ENCODE results near the gene ELL. TPM values are rescaled to one million over a fixed set of nuclear protein-coding genes. Genes with fewer than 3 reads are reported as not detected.
"Not testable (repeated sequence)": the region's sequence is repeated elsewhere in the genome, so short reads cannot be mapped to it uniquely, and the experiment has no call there.

The ELL gene
- total and polyA plus RNA-seq, 4 experiments from 2014 or later, result 6.5 to 35.9 (median 25.8) TPM

DNA sequence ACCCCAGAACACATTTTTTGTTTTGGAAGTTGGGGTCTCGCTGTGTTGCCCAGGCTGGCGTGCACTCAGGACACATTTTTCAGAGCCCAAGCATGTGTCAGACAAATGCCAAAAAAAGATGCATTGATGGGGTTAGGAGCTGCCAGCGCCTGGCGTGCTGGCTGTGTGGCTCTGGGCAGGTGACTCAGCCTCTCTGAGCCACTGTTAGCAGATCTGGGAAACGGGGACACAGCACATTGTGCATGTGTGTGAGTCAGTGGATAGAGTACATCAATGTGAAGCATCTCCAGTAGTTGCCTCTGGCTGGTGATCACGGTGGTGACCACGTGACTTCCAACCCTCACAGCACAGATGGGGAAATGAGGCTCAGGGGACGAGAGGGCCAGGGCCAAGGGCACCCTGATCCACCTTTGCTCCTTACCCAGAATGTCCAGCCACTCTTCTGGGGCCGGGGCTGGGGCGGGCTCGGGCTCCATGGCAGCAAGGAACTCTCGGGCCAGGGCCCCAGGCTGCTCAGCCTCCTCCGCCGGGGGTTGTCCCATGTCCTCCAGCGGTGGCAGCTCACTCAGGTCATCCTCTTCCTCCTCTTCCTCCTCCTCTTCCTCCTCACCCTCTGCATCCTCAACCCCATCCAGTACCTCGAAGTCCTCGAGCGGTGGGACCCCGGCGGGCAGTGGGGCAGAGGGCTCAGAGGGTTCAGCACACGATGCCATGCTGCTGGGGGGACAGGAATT lies 19.6 kb upstream of the ELL start:
- H3K4me1 Mint-ChIP-seq, result peaks cover 8 to 35% (median 23%) of the 10 kb centered on the region in 4 donors
- intact Hi-C loops (cut with micrococcal nuclease), result loop anchor here (5.0 kb wide), 1 partner anchor 96 kb away; the partner anchor contains the start of gene KLHL26
- peaks cover 8 to 37% of the 10 kb centered on the region in 2 donors for H3K36me3 Mint-ChIP-seq
- CTCF ChIA-PET (ENCODE audit: partially characterized antibody), result interaction anchor here (0.9 to 1.6 kb wide), 2 partner anchors 15 to 307 kb away, joined by 3 to 6 read pairs; no protein-coding TSS in a partner anchor
- no peak for DNase-seq
- Histone ChIP-seq H3K27me3 (ENCODE audit: insufficient read depth, low read length) (no peaks in the 10 kb centered on the region), H3K9me3 (ENCODE audit: control insufficient read depth in 1 of 2, low read length in 2 of 2) (no peaks in the 10 kb centered on the region), H3K4me3 (ENCODE audit: low read length in 2 of 2) (no peak overlapping the region), H3K4me1 (ENCODE audit: insufficient read depth, low read length) (peaks cover 25% of the 10 kb centered on the region), H3K27ac (ENCODE audit: low read depth, low read length) (no peak overlapping the region), H3K36me3 (ENCODE audit: insufficient read depth, low read length) (peaks cover 34% of the 10 kb centered on the region)
- no peaks in the 10 kb centered on the region for H3K9me3 Mint-ChIP-seq
- no peaks in the 10 kb centered on the region for H3K27me3 Mint-ChIP-seq
- peak overlapping the region; percentile 5 to 88 (median 48) for H3K4me3 Mint-ChIP-seq
- H3K27ac Mint-ChIP-seq, result peak overlapping the region; percentile 42 to 95 (median 92)
- POLR2A ChIA-PET (ENCODE audit: partially characterized antibody), result interaction anchor here (1.4 to 1.8 kb wide), 5 partner anchors 16 to 48 kb away, joined by 5 to 18 read pairs (median 6); partner anchors contain the start of genes KXD1, REX1BD and UBA52

DNA sequence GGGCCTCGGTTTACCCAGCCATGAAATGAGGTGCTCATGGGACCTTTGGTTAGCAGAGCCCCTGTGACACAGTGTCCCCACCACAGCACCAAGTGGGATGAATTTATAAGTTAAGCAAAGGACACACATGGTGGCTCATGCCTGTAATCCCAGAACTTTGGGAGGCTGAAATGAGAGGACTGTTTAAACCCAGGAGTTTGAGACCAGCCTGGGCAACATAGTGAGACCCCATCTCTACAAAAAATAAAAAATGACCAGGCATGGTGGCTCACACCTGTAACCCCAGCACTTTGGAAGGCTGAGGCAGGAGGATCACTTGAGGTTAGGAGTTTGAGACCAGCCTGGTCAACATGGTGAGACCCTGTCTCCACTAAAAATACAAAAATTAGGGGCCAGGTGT lies 18.3 kb upstream of the ELL start:
- Mint-ChIP-seq H3K36me3 (peaks cover 12 to 41% of the 10 kb centered on the region in 2 donors), H3K27ac (peak overlapping the region in 2 of 7 donors; percentile 8 to 37), H3K4me3 (peak overlapping the region in 1 of 8 donors; percentile 9), H3K4me1 (peaks cover 8 to 35% (median 23%) of the 10 kb centered on the region in 4 donors)
- not testable (repeated sequence) for H3K27me3 Mint-ChIP-seq; H3K27me3 ChIP-seq (ENCODE audit: insufficient read depth, low read length); H3K9me3 Mint-ChIP-seq; H3K9me3 ChIP-seq (ENCODE audit: control insufficient read depth in 1 of 2, low read length in 2 of 2); H3K4me3 ChIP-seq (ENCODE audit: low read length in 2 of 2); DNase-seq; H3K27ac ChIP-seq (ENCODE audit: low read depth, low read length)
- CTCF ChIA-PET (ENCODE audit: partially characterized antibody), result interaction anchor here (1.8 kb wide), 1 partner anchor 17 kb away, joined by 5 read pairs; no protein-coding TSS in a partner anchor
- Histone ChIP-seq H3K36me3 (ENCODE audit: insufficient read depth, low read length) (peaks cover 43% of the 10 kb centered on the region), H3K4me1 (ENCODE audit: insufficient read depth, low read length) (peaks cover 25% of the 10 kb centered on the region)
- intact Hi-C loops (cut with micrococcal nuclease), result loop anchor here (5.0 kb wide), 1 partner anchor 97 kb away; the partner anchor contains the start of gene KLHL26
- POLR2A ChIA-PET (ENCODE audit: partially characterized antibody), result interaction anchor here (0.7 to 2.6 kb wide), 2 partner anchors 18 to 73 kb away, joined by 3 to 13 read pairs; partner anchors contain the start of gene KXD1

DNA sequence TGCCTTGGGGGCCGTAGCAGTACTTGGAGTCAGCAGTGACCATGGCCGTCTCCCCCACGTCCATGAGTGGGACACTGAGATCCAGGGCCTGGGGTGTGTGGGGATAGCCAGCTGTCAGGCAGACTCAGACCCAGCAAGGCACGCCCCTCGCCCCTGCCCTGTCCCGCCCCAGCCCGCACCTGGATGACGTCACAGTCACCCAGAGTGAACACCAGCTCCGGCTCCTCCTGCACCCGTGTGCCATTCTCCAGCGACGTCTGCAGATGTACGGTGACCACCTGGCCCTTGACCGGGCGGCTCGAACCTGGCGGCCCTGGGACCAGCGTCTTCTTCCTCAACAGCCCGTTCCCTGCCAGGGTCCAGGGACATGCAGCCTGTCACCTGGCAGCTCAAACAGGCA lies 17.5 kb upstream of the ELL start:
- Histone ChIP-seq H3K4me1 (ENCODE audit: insufficient read depth, low read length) (peaks cover 21% of the 10 kb centered on the region), H3K4me3 (ENCODE audit: low read length in 2 of 2) (no peak overlapping the region), H3K27ac (ENCODE audit: low read depth, low read length) (no peak overlapping the region), H3K9me3 (ENCODE audit: control insufficient read depth in 1 of 2, low read length in 2 of 2) (no peaks in the 10 kb centered on the region), H3K36me3 (ENCODE audit: insufficient read depth, low read length) (peaks cover 43% of the 10 kb centered on the region), H3K27me3 (ENCODE audit: insufficient read depth, low read length) (no peaks in the 10 kb centered on the region)
- Mint-ChIP-seq H3K4me1 (peaks cover 8 to 30% (median 19%) of the 10 kb centered on the region in 4 donors), H3K27ac (peak overlapping the region in 1 of 7 donors; percentile 77), H3K4me3 (no peak overlapping the region), H3K27me3 (no peaks in the 10 kb centered on the region), H3K9me3 (no peaks in the 10 kb centered on the region), H3K36me3 (peaks cover 15 to 42% of the 10 kb centered on the region in 2 donors)
- POLR2A ChIA-PET (ENCODE audit: partially characterized antibody), result interaction anchor here (2.6 kb wide), 1 partner anchor 19 kb away, joined by 13 read pairs; the partner anchor contains the start of gene KXD1
- DNase-seq, result no peak
- CTCF ChIA-PET (ENCODE audit: partially characterized antibody), result interaction anchor here (1.8 to 2.9 kb wide), 2 partner anchors 16 to 20 kb away, joined by 5 to 9 read pairs; no protein-coding TSS in a partner anchor
- intact Hi-C loops (cut with micrococcal nuclease), result no loop called here

DNA sequence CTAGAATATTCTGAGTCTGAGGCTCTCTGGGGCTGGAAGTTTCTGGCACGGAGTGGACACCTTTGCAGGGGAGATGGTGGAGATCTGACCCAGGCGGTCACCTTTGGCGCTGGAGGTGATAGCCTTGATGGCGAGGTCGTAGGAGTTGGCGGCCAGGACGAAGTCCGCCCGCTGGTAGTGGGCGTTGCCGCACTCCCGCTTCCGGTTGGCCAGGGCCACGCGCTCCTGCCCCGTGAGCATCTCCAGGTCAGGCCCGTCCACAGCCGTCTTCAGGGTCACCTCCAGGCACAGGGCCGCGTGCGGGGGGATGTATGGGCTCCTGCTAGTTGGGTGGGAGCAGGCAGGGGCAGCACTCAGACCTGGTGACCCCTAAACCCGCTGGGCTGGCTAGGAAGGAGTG lies 16.2 kb upstream of the ELL start:
- DNase-seq, result no peak
- Mint-ChIP-seq H3K4me1 (peaks cover 4 to 22% (median 12%) of the 10 kb centered on the region in 4 donors), H3K9me3 (no peaks in the 10 kb centered on the region), H3K36me3 (peaks cover 16 to 41% of the 10 kb centered on the region in 2 donors), H3K27me3 (no peaks in the 10 kb centered on the region), H3K4me3 (peak overlapping the region in 1 of 8 donors; percentile 11), H3K27ac (peak overlapping the region in 1 of 7 donors; percentile 42)
- ChIA-PET CTCF (ENCODE audit: partially characterized antibody) (interaction anchor here (1.8 to 2.9 kb wide), 2 partner anchors 15 to 19 kb away, joined by 5 to 9 read pairs; no protein-coding TSS in a partner anchor), POLR2A (ENCODE audit: partially characterized antibody) (interaction anchor here (1.6 to 2.6 kb wide), 3 partner anchors 16 to 33 kb away, joined by 4 to 13 read pairs (median 4); partner anchors contain the start of genes ELL, KXD1 and UBA52)
- H3K27ac ChIP-seq (ENCODE audit: low read depth, low read length), result no peak overlapping the region
- H3K4me1 ChIP-seq (ENCODE audit: insufficient read depth, low read length), result peaks cover 14% of the 10 kb centered on the region
- no peaks in the 10 kb centered on the region for H3K27me3 ChIP-seq (ENCODE audit: insufficient read depth, low read length)
- intact Hi-C loops (cut with micrococcal nuclease), result no loop called here
- no peak overlapping the region for H3K4me3 ChIP-seq (ENCODE audit: low read length in 2 of 2)
- no peaks in the 10 kb centered on the region for H3K9me3 ChIP-seq (ENCODE audit: control insufficient read depth in 1 of 2, low read length in 2 of 2)
- H3K36me3 ChIP-seq (ENCODE audit: insufficient read depth, low read length), result peaks cover 44% of the 10 kb centered on the region

DNA sequence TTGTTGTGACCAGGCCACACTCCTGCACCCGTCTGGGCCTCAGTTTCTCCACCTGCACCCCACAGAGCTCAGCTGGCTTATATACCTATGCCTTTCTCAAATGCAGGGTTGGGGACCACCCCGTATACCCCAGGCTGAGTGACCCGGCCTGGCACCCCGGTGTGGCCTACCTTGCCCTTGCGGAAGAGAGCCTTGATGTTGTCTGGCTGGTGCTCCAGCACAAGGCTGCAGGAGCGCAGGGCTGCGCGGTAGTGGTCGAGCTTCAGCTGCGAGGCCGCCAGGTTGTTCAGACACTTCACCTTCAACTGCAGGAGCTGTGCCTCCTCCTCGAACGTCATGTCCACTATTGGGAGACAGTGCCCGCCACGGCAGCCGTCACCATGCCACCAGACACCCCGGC lies 15.6 kb upstream of the ELL start:
- H3K4me1 ChIP-seq (ENCODE audit: insufficient read depth, low read length), result peaks cover 13% of the 10 kb centered on the region
- H3K27ac Mint-ChIP-seq, result no peak overlapping the region
- ChIA-PET CTCF (ENCODE audit: partially characterized antibody) (interaction anchor here (0.6 to 2.9 kb wide), 2 partner anchors 15 to 18 kb away, joined by 3 to 9 read pairs; no protein-coding TSS in a partner anchor), POLR2A (ENCODE audit: partially characterized antibody) (interaction anchor here (1.6 to 2.6 kb wide), 3 partner anchors 16 to 34 kb away, joined by 4 to 13 read pairs (median 4); partner anchors contain the start of genes ELL, KXD1 and UBA52)
- peaks cover 16 to 44% of the 10 kb centered on the region in 2 donors for H3K36me3 Mint-ChIP-seq
- H3K4me1 Mint-ChIP-seq, result peaks cover 4 to 18% (median 11%) of the 10 kb centered on the region in 4 donors
- H3K9me3 Mint-ChIP-seq, result no peaks in the 10 kb centered on the region
- H3K27me3 ChIP-seq (ENCODE audit: insufficient read depth, low read length), result no peaks in the 10 kb centered on the region
- intact Hi-C loops (cut with micrococcal nuclease), result no loop called here
- no peak overlapping the region for H3K4me3 Mint-ChIP-seq
- no peak overlapping the region for H3K4me3 ChIP-seq (ENCODE audit: low read length in 2 of 2)
- H3K36me3 ChIP-seq (ENCODE audit: insufficient read depth, low read length), result peaks cover 50% of the 10 kb centered on the region
- no peak overlapping the region for H3K27ac ChIP-seq (ENCODE audit: low read depth, low read length)
- H3K27me3 Mint-ChIP-seq, result no peaks in the 10 kb centered on the region
- DNase-seq, result no peak
- no peaks in the 10 kb centered on the region for H3K9me3 ChIP-seq (ENCODE audit: control insufficient read depth in 1 of 2, low read length in 2 of 2)

DNA sequence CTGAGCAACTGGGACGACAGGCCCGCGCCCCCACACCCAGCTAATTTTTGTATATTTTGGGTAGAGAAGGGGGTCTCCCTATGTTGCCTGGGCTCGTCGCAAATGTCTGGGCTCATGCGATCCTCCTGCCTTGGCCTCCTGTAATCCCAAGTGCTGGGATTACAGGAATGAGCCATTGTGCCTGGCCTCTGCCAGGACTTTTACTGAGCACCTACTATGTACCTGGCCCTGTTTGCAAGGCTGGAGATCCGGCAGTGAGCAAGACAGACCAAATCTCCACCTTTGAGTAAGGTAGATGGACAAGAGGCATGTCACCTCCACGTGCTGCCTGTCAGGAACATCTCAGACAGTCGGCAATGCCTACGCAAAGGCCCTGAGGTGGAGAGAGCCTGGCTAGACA lies 14.6 kb upstream of the ELL start:
- CTCF ChIA-PET (ENCODE audit: partially characterized antibody), result interaction anchor here (3.1 kb wide), 1 partner anchor 16 kb away, joined by 8 read pairs; no protein-coding TSS in a partner anchor
- H3K36me3 ChIP-seq (ENCODE audit: insufficient read depth, low read length), result peaks cover 54% of the 10 kb centered on the region
- peak overlapping the region in 3 of 7 donors; percentile 7 to 34 (median 30) for H3K27ac Mint-ChIP-seq

More for the DNA sequence above, 14.6 kb upstream of the ELL start:
- H3K4me1 ChIP-seq (ENCODE audit: insufficient read depth, low read length), result peaks cover 3% of the 10 kb centered on the region
- POLR2A ChIA-PET (ENCODE audit: partially characterized antibody), result no interaction called here
- no peaks in the 10 kb centered on the region for H3K27me3 Mint-ChIP-seq
- H3K4me3 ChIP-seq (ENCODE audit: low read length in 2 of 2), result no peak overlapping the region
- intact Hi-C loops (cut with micrococcal nuclease), result no loop called here
- DNase-seq, result no peak
- H3K9me3 ChIP-seq (ENCODE audit: control insufficient read depth in 1 of 2, low read length in 2 of 2), result no peaks in the 10 kb centered on the region
- no peaks in the 10 kb centered on the region for H3K27me3 ChIP-seq (ENCODE audit: insufficient read depth, low read length)
- H3K4me3 Mint-ChIP-seq, result no peak overlapping the region
- H3K36me3 Mint-ChIP-seq, result peaks cover 16 to 40% of the 10 kb centered on the region in 2 donors
- H3K4me1 Mint-ChIP-seq, result peaks cover 4 to 12% (median 6%) of the 10 kb centered on the region in 4 donors
- H3K27ac ChIP-seq (ENCODE audit: low read depth, low read length), result no peak overlapping the region
- peaks cover 0 to 1% (median 0%) of the 10 kb centered on the region in 8 donors for H3K9me3 Mint-ChIP-seq
